Neural cell (in vitro differentiated cells): Measurements from ENCODE around the gene CD2. TPM values are rescaled to one million over a fixed set of nuclear protein-coding genes. Genes with fewer than 3 reads are reported as not detected.

Experiments used
- H2AFZ ChIP-seq: fragments of 200-600, 300-800 bp; sonication (generic), shearing (Covaris generic); 2 replicates; pipeline ENCODE4 v1.6.0; 2014; ENCODE audit warnings: low read depth, mild to moderate bottlenecking, antibody characterized with exemption, low read length, moderate library complexity
- H3F3A ChIP-seq: fragments of 200-600 bp; shearing (Covaris generic); 2 replicates; pipeline ENCODE4 v1.6.1; 2016; ENCODE audit warnings: mild to moderate bottlenecking, moderate library complexity, mixed read lengths, antibody characterized with exemption, low read length; ENCODE audit not compliant: insufficient read depth, poor library complexity, severe bottlenecking
- H3K27ac ChIP-seq: fragments of 200-600, 300-800 bp; sonication (generic), shearing (Covaris generic); 2 replicates; pipeline ENCODE4 v1.5.1; 2014; ENCODE audit warnings: mild to moderate bottlenecking, low read length, moderate library complexity
- H3K27me3 ChIP-seq: fragments of 300-800, 200-600 bp; sonication (generic), shearing (Covaris generic); 2 replicates; pipeline ENCODE4 v1.6.0; 2014; ENCODE audit warnings: mild to moderate bottlenecking, low read depth, low read length, moderate library complexity; ENCODE audit not compliant: insufficient read depth
- H3K36me3 ChIP-seq: fragments of 300-800, 200-600 bp; sonication (generic), shearing (Covaris generic); 2 replicates; pipeline ENCODE4 v1.5.1; 2014; ENCODE audit warnings: mild to moderate bottlenecking, antibody characterized with exemption, low read length, moderate library complexity; ENCODE audit not compliant: insufficient read depth
- H3K4me2 ChIP-seq: fragments of 300-800, 200-600 bp; sonication (generic), shearing (Covaris generic); 2 replicates; pipeline ENCODE4 v1.6.0; 2014; ENCODE audit warnings: mild to moderate bottlenecking, low read length
- H3K4me3 ChIP-seq: fragments of 300-800, 200-600 bp; sonication (generic), shearing (Covaris generic); 2 replicates; pipeline ENCODE4 v1.5.1; 2014; ENCODE audit warnings: mild to moderate bottlenecking, low read length, moderate library complexity
- H3K79me2 ChIP-seq: fragments of 200-600 bp; shearing (Covaris generic); replicated peaks from 2 replicates; pipeline ENCODE4 v1.6.0; 2014; ENCODE audit warnings: mild to moderate bottlenecking, low read length, moderate library complexity; ENCODE audit not compliant: insufficient read depth
- H3K9ac ChIP-seq: fragments of 300-800, 200-600 bp; sonication (generic), shearing (Covaris generic); 2 replicates; pipeline ENCODE4 v1.6.1; 2016; ENCODE audit warnings: mild to moderate bottlenecking, low read length, mixed read lengths
- H3K9me2 ChIP-seq: fragments of 200-600 bp; shearing (Covaris generic); 2 replicates; pipeline ENCODE4 v1.6.1; 2016; ENCODE audit warnings: mild to moderate bottlenecking, low read length, mixed read lengths; ENCODE audit not compliant: insufficient read depth
- H3K9me3 ChIP-seq: fragments of 200-600, 300-800 bp; sonication (generic), shearing (Covaris generic); 2 replicates; pipeline ENCODE4 v1.6.1; 2016; ENCODE audit warnings: mild to moderate bottlenecking, mixed run types, low read length, moderate library complexity, mixed read lengths
- H4K20me1 ChIP-seq: fragments of 200-600 bp; shearing (Covaris generic); 2 replicates; pipeline ENCODE4 v1.6.1; 2016; ENCODE audit warnings: mild to moderate bottlenecking, mixed run types; ENCODE audit not compliant: insufficient read depth
- CTCF ChIP-seq: fragments of 450-650 bp; IDR thresholded peaks from 2 replicates; pipeline ENCODE4 v1.5.1; 2014; ENCODE audit warnings: antibody characterized with exemption, mild to moderate bottlenecking, moderate library complexity; ENCODE audit not compliant: poor library complexity, severe bottlenecking
- EP300 ChIP-seq: fragments of 450-650 bp; conservative IDR thresholded peaks from 2 replicates; pipeline ENCODE4 v1.6.1; 2014; ENCODE audit warnings: antibody characterized with exemption, mild to moderate bottlenecking, moderate library complexity; ENCODE audit not compliant: poor library complexity, severe bottlenecking
- EZH2 ChIP-seq: fragments of 200-600, 300-800 bp; shearing (Covaris generic), sonication (generic); IDR thresholded peaks from 2 replicates; pipeline ENCODE4 v1.6.1; 2014; ENCODE audit warnings: antibody characterized with exemption, low read length, borderline replicate concordance, mild to moderate bottlenecking; ENCODE audit not compliant: insufficient read depth, poor library complexity, severe bottlenecking
- MXI1 ChIP-seq: fragments of 450-650 bp; conservative IDR thresholded peaks from 2 replicates; pipeline ENCODE4 v1.6.1; 2014; ENCODE audit warnings: antibody characterized with exemption, mild to moderate bottlenecking; ENCODE audit not compliant: poor library complexity, severe bottlenecking
- POLR2AphosphoS5 ChIP-seq: IDR thresholded peaks from 2 replicates; pipeline ENCODE4 v1.6.1; 2012
- RAD21 ChIP-seq: fragments of 450-650 bp; conservative IDR thresholded peaks from 2 replicates; pipeline ENCODE4 v1.6.1; 2014; ENCODE audit warnings: antibody characterized with exemption, mild to moderate bottlenecking, moderate library complexity
- REST ChIP-seq: IDR thresholded peaks from 2 replicates; pipeline ENCODE4 v1.6.1; 2012; ENCODE audit warnings: borderline replicate concordance
- SMC3 ChIP-seq: fragments of 450-650 bp; conservative IDR thresholded peaks from 2 replicates; pipeline ENCODE4 v1.6.1; 2014; ENCODE audit warnings: antibody characterized with exemption, mild to moderate bottlenecking, moderate library complexity; ENCODE audit not compliant: poor library complexity
- TAF1 ChIP-seq: IDR thresholded peaks from 2 replicates; pipeline ENCODE4 v1.6.1; 2012; ENCODE audit warnings: low read depth
- polyA plus RNA-seq: library from polyadenylated mRNA; depleted of rRNA; stranded (reverse); fragments of >200 nt; gene quantifications from 2 replicates; pipeline ENCODE4 v1.2.3, GENCODE V29; 2014

Gene CD2
- polyA plus RNA-seq, 1 donor from 2014 or later = not detected

- Histone ChIP-seq H3K79me2 (no peaks in the 10 kb centered on the region), H3F3A (no peaks in the 10 kb centered on the region), H3K27me3 (no peaks in the 10 kb centered on the region), H3K36me3 (no peaks in the 10 kb centered on the region), H3K9me3 (no peaks in the 10 kb centered on the region), H3K9me2 (no peaks in the 10 kb centered on the region), H3K27ac (no peak overlapping the region), H3K4me2 (no peak overlapping the region), H4K20me1 (no peaks in the 10 kb centered on the region), H3K9ac (no peak overlapping the region), H3K4me3 (no peak overlapping the region), H2AFZ (no peak overlapping the region)
- no peak for TF ChIP-seq MXI1
- no peak for TF ChIP-seq TAF1
- no peak for TF ChIP-seq REST
- no peak for TF ChIP-seq EP300
- TF ChIP-seq SMC3 = no peak
- no peak for TF ChIP-seq POLR2AphosphoS5
- TF ChIP-seq RAD21 = no peak
- no peak for TF ChIP-seq CTCF
- no peak for TF ChIP-seq EZH2
Measured at GRCh38 chr1:116762781-116763115, 8.5 kb downstream of the CD2 start.

GRCh38 chr1:116763116-116763786, 9.0 kb downstream of the CD2 start:
- H3K4me3 ChIP-seq = no peak overlapping the region
- TF ChIP-seq EP300 (no peak), SMC3 (no peak), REST (no peak), TAF1 (no peak), MXI1 (no peak), CTCF (no peak), POLR2AphosphoS5 (no peak), EZH2 (no peak), RAD21 (no peak)
- H3K27ac ChIP-seq = no peak overlapping the region
- H3K9me3 ChIP-seq = no peaks in the 10 kb centered on the region
- no peaks in the 10 kb centered on the region for H3K36me3 ChIP-seq
- H3K9me2 ChIP-seq = no peaks in the 10 kb centered on the region
- H3K4me2 ChIP-seq = no peak overlapping the region
- no peak overlapping the region for H2AFZ ChIP-seq
- H3K27me3 ChIP-seq = no peaks in the 10 kb centered on the region
- H3K79me2 ChIP-seq = no peaks in the 10 kb centered on the region
- H4K20me1 ChIP-seq = no peaks in the 10 kb centered on the region
- no peaks in the 10 kb centered on the region for H3F3A ChIP-seq
- H3K9ac ChIP-seq = no peak overlapping the region
